Thymus (tissue), 14 donors: ENCODE measurements around the gene NPM3. TPM values are rescaled to one million over a fixed set of nuclear protein-coding genes. Genes with fewer than 3 reads are reported as not detected.

ENCODE experiments used
- DNase-seq, 9 donors: peaks; one replicate each; pipeline ENCODE4 v3.0.0-alpha.2; 2013; ENCODE audit warnings: low spot score in 9 of 9, low read depth in 6 of 9, missing footprints in 1 of 9
- H3K27ac ChIP-seq, 2 donors: one replicate each; pipeline ENCODE4 v1.5.1; 2013; ENCODE audit warnings: control low read depth in 1 of 2, low read depth in 1 of 2, low read length in 1 of 2, mild to moderate bottlenecking in 1 of 2, moderate library complexity in 1 of 2
- H3K27me3 ChIP-seq, 2 donors: one replicate each; pipeline ENCODE4 v1.5.1; 2013; ENCODE audit warnings: low read length in 1 of 2; ENCODE audit not compliant: control insufficient read depth in 2 of 2, insufficient read depth in 1 of 2
- H3K36me3 ChIP-seq, 2 donors: one replicate each; pipeline ENCODE4 v1.5.1; 2013; ENCODE audit warnings: low read length in 1 of 2, mild to moderate bottlenecking in 1 of 2, moderate library complexity in 1 of 2; ENCODE audit not compliant: control insufficient read depth in 2 of 2, insufficient read depth in 2 of 2
- H3K4me1 ChIP-seq, 2 donors: one replicate each; pipeline ENCODE4 v1.5.1; 2013; ENCODE audit warnings: low read length in 2 of 2; ENCODE audit not compliant: control insufficient read depth in 2 of 2, insufficient read depth in 2 of 2
- H3K4me3 ChIP-seq, 2 donors: one replicate each; pipeline ENCODE4 v1.5.1; 2013; ENCODE audit warnings: low read length in 2 of 2, control low read depth in 1 of 2, mild to moderate bottlenecking in 1 of 2
- H3K9me3 ChIP-seq, 2 donors: one replicate each; pipeline ENCODE4 v1.5.1; 2013; ENCODE audit warnings: low read length in 1 of 2, mild to moderate bottlenecking in 1 of 2; ENCODE audit not compliant: control insufficient read depth in 2 of 2, insufficient read depth in 1 of 2
- WGBS: extraction: QIAGEN DNeasy Blood & Tissue Kit; methylation state at CpG from one replicate; pipeline ENCODE4 v1.1.7; 2013; 5-methylcytosine and 5-hydroxymethylcytosine counted together
- long read RNA-seq, 10 donors: transcript quantifications; one replicate each; lab custom pipeline, GENCODE V29; 2026
- polyA plus RNA-seq: library from polyadenylated mRNA; stranded (reverse); fragments of 200-250 nt; gene quantifications from one replicate; pipeline ENCODE4 v1.2.3, GENCODE V29; 2013
- total RNA-seq: library from RNA; stranded (reverse); fragments of 120-200 nt; gene quantifications from one replicate; pipeline ENCODE4 v1.2.4, GENCODE V29; 2013
- donor health status: healthy.

NPM3 gene
- total RNA-seq (50.6 TPM), polyA plus RNA-seq (30.6 TPM)
- long read RNA-seq, donor 1, partial matches to known transcripts: 0 of 3 reads
- long read RNA-seq, donor 1, other reads (novel, unspliced or antisense): 0 of 3 reads
- long read RNA-seq, donor 2: 0 reads
- long read RNA-seq, donor 3, transcript NPM3-201 (6 exons, 877 nt): major isoform, 23 of 31 reads
- long read RNA-seq, donor 3, partial matches to known transcripts: 7 of 31 reads
- long read RNA-seq, donor 3, other reads (novel, unspliced or antisense): 0 of 31 reads
- long read RNA-seq, donor 4, transcript NPM3-201 (6 exons, 877 nt): major isoform, 15 of 15 reads
- long read RNA-seq, donor 4, partial matches to known transcripts: 0 of 15 reads
- long read RNA-seq, donor 4, other reads (novel, unspliced or antisense): 0 of 15 reads
- long read RNA-seq, donor 5, transcript NPM3-201 (6 exons, 877 nt): major isoform, 50 of 60 reads
- long read RNA-seq, donor 5, partial matches to known transcripts: 7 of 60 reads
- long read RNA-seq, donor 5, other reads (novel, unspliced or antisense): 0 of 60 reads
- long read RNA-seq, donor 6, transcript NPM3-201 (6 exons, 877 nt): major isoform, 17 of 17 reads
- long read RNA-seq, donor 6, partial matches to known transcripts: 0 of 17 reads
- long read RNA-seq, donor 6, other reads (novel, unspliced or antisense): 0 of 17 reads
- long read RNA-seq, donor 7, transcript NPM3-201 (6 exons, 877 nt): major isoform, 25 of 25 reads
- long read RNA-seq, donor 7, partial matches to known transcripts: 0 of 25 reads
- long read RNA-seq, donor 7, other reads (novel, unspliced or antisense): 0 of 25 reads
- long read RNA-seq, donor 8, transcript NPM3-201 (6 exons, 877 nt): major isoform, 9 of 10 reads
- long read RNA-seq, donor 8, partial matches to known transcripts: 0 of 10 reads
- long read RNA-seq, donor 8, other reads (novel, unspliced or antisense): 0 of 10 reads
- long read RNA-seq, donor 9, transcript NPM3-201 (6 exons, 877 nt): major isoform, 9 of 9 reads
- long read RNA-seq, donor 9, partial matches to known transcripts: 0 of 9 reads
- long read RNA-seq, donor 9, other reads (novel, unspliced or antisense): 0 of 9 reads
- long read RNA-seq, donor 10, transcript NPM3-201 (6 exons, 877 nt): major isoform, 19 of 19 reads
- long read RNA-seq, donor 10, partial matches to known transcripts: 0 of 19 reads
- long read RNA-seq, donor 10, other reads (novel, unspliced or antisense): 0 of 19 reads

GRCh38 chr10:101782811-101783735 is at the start of gene NPM3:
Gene NPM3 (minus strand): TSS chr10:101783446. CDS start chr10:101783390, 56 bp downstream.
- Histone ChIP-seq H3K36me3 (peaks cover 26 to 35% of the 10 kb centered on the region in 2 donors), H3K9me3 (peaks cover 0 to 12% of the 10 kb centered on the region in 2 donors), H3K27me3 (peaks cover 22 to 30% of the 10 kb centered on the region in 2 donors), H3K4me3 (peak within 1 kb of the TSS; percentile 54 to 74), H3K27ac (peak within 1 kb of the TSS; percentile 21 to 62), H3K4me1 (peaks cover 21 to 51% of the 10 kb centered on the region in 2 donors)
- DNase-seq: peak in 8 of 9 donors; percentile 59 to 91 (median 78)
- 2% methylated on average over 57 of the region's 57 CpGs for WGBS

- Histone ChIP-seq H3K36me3 (no peaks in the 10 kb centered on the region), H3K27me3 (no peaks in the 10 kb centered on the region), H3K4me3 (no peak overlapping the region), H3K4me1 (peaks cover 24 to 56% of the 10 kb centered on the region in 2 donors), H3K27ac (no peak overlapping the region), H3K9me3 (no peaks in the 10 kb centered on the region)
- DNase-seq: no peak
- WGBS: 98% methylated on average over 4 of the region's 4 CpGs
Observed at GRCh38 chr10:101832325-101832771, 49.1 kb upstream of the NPM3 start.

GRCh38 chr10:101831169-101831811 is 48.0 kb upstream of the NPM3 start:
- peak overlapping the region; percentile 47 to 48 for H3K4me3 ChIP-seq
- H3K27me3 ChIP-seq: no peaks in the 10 kb centered on the region
- 76% methylated on average over 9 of the region's 9 CpGs for WGBS
- no peaks in the 10 kb centered on the region for H3K36me3 ChIP-seq
- peaks cover 24 to 56% of the 10 kb centered on the region in 2 donors for H3K4me1 ChIP-seq
- DNase-seq: no peak
- peak overlapping the region; percentile 86 to 97 for H3K27ac ChIP-seq
- H3K9me3 ChIP-seq: no peaks in the 10 kb centered on the region

DNA sequence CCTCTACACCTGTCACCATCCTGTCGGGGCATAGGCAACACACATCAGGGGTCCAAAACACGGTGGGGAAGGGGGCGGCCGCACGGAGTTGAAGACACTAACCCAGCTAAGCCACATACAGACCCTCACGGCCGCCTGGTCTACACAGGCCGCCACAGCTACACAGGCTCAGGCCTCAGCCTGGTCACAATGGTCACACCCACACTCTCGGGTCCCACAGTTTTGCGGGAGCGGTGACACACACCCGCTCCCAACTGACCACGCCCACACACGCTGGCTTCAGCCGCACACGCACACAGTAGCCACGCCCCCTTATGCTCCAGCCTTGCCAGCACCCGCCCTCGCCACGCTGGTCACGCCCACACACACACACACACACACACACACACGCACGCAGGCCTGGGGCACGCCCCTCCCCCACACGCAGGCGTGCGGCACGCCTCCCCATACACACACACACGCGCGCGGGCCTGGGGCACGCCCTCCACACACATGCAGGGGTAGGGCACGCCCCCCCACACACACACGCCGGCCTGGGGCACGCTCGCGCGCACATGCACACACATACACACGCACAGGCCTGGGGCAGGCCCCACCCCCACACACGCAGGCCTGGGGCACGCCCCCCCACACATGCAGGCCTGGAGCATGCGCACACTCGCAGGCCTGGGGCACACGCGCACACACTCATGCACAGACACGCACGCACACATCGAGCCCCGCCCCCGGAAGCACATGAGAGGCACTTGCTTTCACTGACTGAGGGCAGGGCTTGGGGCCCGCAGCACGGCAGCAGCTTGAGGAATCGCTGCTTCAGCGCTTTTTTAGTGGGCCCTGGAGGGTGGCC is 47.3 kb upstream of the NPM3 start:
- peak overlapping the region; percentile 86 to 97 for H3K27ac ChIP-seq
- peaks cover 24 to 52% of the 10 kb centered on the region in 2 donors for H3K4me1 ChIP-seq
- WGBS: 2% methylated on average over 56 of the region's 56 CpGs
- H3K9me3 ChIP-seq: no peaks in the 10 kb centered on the region
- DNase-seq: peak in 7 of 9 donors; percentile 79 to 95 (median 88)
- peak overlapping the region; percentile 47 to 48 for H3K4me3 ChIP-seq
- no peaks in the 10 kb centered on the region for H3K27me3 ChIP-seq
- H3K36me3 ChIP-seq: no peaks in the 10 kb centered on the region

GRCh38 chr10:101829561-101830315 is 46.5 kb upstream of the NPM3 start:
- Histone ChIP-seq H3K4me1 (peaks cover 22 to 44% of the 10 kb centered on the region in 2 donors), H3K36me3 (no peaks in the 10 kb centered on the region), H3K27me3 (no peaks in the 10 kb centered on the region), H3K9me3 (no peaks in the 10 kb centered on the region), H3K4me3 (peak overlapping the region; percentile 47 to 48), H3K27ac (peak overlapping the region; percentile 73 to 97)
- peak in 4 of 9 donors; percentile 68 to 83 (median 74) for DNase-seq
- WGBS: 3% methylated on average over 31 of the region's 31 CpGs

GRCh38 chr10:101828766-101829551 is 45.7 kb upstream of the NPM3 start:
- no peak for DNase-seq
- 73% methylated on average over 39 of the region's 39 CpGs for WGBS

More at GRCh38 chr10:101828766-101829551, 45.7 kb upstream of the NPM3 start:
- H3K27ac ChIP-seq: peak overlapping the region; percentile 68 to 69
- H3K4me3 ChIP-seq: peak overlapping the region; percentile 30 to 44
- H3K36me3 ChIP-seq: no peaks in the 10 kb centered on the region
- H3K9me3 ChIP-seq: no peaks in the 10 kb centered on the region
- no peaks in the 10 kb centered on the region for H3K27me3 ChIP-seq
- H3K4me1 ChIP-seq: peaks cover 15 to 36% of the 10 kb centered on the region in 2 donors
